ENCODE measurements around the gene PLP2.
"Not testable (repeated sequence)": the region's sequence is repeated elsewhere in the genome, so short reads cannot be mapped to it uniquely, and the experiment has no call there.

PLP2 gene

DNA sequence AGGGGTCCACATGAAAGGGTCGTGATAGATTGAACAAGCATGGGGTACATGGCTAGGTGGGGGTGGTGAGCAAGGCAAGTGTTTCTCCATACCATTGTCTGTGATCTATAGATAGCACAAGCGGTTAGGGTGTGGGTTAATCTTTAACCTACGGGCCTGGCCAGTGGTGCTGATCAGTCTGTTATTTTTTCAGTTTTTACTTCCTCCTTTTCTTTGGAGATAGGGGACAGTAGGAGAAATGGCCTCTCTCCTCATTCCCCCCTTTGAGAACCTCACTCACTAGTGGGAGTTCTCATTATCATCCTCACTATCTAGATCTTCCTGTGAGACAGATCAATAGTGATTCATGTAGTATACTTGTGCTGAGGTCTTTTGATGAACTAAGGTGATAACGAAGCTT, 32.0 kb upstream of the PLP2 start:
- POLR2A ChIA-PET = no interaction called here
- CTCF ChIA-PET = no interaction called here
- DNase-seq (ENCODE audit: extremely low spot score) = no peak
- TF ChIP-seq FOXM1 (IDR thresholded peaks at IDR 0.05; ENCODE audit: borderline replicate concordance) = no peak
- TF ChIP-seq FOXA1 (IDR thresholded peaks at IDR 0.05) = no peak
- no peak for TF ChIP-seq FOXK2 (IDR thresholded peaks at IDR 0.05)
- TF ChIP-seq ARNT (IDR thresholded peaks at IDR 0.05) = no peak
- no peak for TF ChIP-seq ELF4 (IDR thresholded peaks at IDR 0.05)
- no peak for TF ChIP-seq LEF1 (IDR thresholded peaks at IDR 0.05; ENCODE audit: borderline replicate concordance)

DNA sequence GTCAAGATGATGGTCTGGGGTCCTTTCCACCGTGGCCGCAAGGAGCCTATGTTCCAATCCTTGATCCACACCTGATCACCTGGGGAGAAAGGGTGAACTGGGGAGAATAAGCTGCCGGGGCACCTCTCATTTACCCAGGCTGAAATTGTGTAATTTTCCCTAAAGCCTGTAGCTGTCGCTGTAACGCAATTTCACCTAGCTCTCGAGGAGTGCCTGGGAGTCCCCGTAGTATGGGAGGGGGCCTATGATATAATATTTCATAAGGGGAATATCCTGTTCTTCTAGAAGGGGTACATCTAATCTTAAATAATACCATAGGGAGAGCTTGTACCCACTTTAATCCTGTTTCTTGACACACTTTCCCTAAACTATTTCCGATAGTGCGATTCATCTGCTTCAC, 29.4 kb upstream of the PLP2 start:
- POLR2A ChIA-PET = interaction anchor here (3.2 kb wide), 1 partner anchor 13 kb away, joined by 12 read pairs; no protein-coding TSS in a partner anchor
- CTCF ChIA-PET = interaction anchor here (0.8 to 2.0 kb wide), 2 partner anchors 12 to 15 kb away, joined by 3 to 6 read pairs; no protein-coding TSS in a partner anchor
- not testable (repeated sequence) for DNase-seq (ENCODE audit: extremely low spot score)

DNA sequence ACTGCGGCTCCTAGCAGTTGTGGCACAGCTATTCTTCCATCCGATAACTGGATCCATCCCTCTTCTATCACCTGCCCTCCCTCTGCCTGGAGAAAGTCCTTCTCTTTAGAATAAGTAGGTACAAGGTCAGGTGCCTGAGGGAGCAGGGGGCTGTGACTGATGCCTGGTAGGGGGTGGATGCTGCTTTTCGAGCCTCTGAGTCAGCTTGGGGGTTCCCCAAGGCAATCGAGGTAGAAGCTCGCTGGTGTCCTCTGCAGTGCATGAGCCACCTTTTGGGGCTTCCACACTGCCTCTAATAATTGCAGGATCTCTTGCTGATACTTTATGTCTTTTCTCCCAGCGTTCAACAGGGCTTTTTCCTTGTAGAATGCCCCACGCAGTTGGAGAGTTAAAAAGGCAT, 28.5 kb upstream of the PLP2 start:
- POLR2A ChIA-PET = interaction anchor here (3.2 kb wide), 1 partner anchor 12 kb away, joined by 12 read pairs; no protein-coding TSS in a partner anchor
- CTCF ChIA-PET = interaction anchor here (2.0 kb wide), 1 partner anchor 11 kb away, joined by 6 read pairs; no protein-coding TSS in a partner anchor
- not testable (repeated sequence) for DNase-seq (ENCODE audit: extremely low spot score)

DNA sequence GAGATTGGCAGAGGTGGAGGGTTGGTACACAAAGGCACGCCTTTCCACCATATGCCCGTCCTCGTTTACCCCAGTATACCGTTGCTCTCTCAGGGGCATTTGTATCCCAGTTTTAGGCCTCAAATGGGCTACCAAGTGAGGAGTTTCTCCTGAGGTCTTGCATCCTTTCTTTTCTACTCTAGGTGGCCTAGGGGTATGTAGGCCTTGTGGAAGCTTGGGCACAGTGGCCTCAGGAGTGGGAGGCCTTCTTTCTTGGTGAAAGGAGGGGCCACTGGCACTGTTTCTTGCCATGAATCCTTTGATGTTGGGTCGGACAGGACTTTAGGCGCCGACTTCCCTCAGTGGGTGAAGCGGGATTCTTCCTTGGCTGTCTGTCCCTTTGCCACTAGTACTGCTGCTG, 24.4 kb upstream of the PLP2 start:
- POLR2A ChIA-PET = no interaction called here
- no peak for TF ChIP-seq FOXK2 (IDR thresholded peaks at IDR 0.05)
- TF ChIP-seq FOXA1 (IDR thresholded peaks at IDR 0.05) = no peak
- no peak for TF ChIP-seq ZNF384 (IDR thresholded peaks at IDR 0.05)
- no peak for TF ChIP-seq FOXM1 (IDR thresholded peaks at IDR 0.05; ENCODE audit: borderline replicate concordance)
- no peak for TF ChIP-seq ARNT (IDR thresholded peaks at IDR 0.05)
- no peak for TF ChIP-seq NFRKB (IDR thresholded peaks at IDR 0.05)
- TF ChIP-seq TARDBP (IDR thresholded peaks at IDR 0.05) = no peak
- no peak for TF ChIP-seq LEF1 (IDR thresholded peaks at IDR 0.05; ENCODE audit: borderline replicate concordance)
- TF ChIP-seq, protein P1, sequence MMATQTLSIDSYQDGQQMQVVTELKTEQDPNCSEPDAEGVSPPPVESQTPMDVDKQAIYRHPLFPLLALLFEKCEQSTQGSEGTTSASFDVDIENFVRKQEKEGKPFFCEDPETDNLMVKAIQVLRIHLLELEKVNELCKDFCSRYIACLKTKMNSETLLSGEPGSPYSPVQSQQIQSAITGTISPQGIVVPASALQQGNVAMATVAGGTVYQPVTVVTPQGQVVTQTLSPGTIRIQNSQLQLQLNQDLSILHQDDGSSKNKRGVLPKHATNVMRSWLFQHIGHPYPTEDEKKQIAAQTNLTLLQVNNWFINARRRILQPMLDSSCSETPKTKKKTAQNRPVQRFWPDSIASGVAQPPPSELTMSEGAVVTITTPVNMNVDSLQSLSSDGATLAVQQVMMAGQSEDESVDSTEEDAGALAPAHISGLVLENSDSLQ (IDR thresholded peaks at IDR 0.05) = no peak
- no peak for TF ChIP-seq CTBP1 (IDR thresholded peaks at IDR 0.05; ENCODE audit: borderline replicate concordance)
- no peak for TF ChIP-seq HDGF (IDR thresholded peaks at IDR 0.05; ENCODE audit: borderline replicate concordance)
- TF ChIP-seq L3MBTL2 (conservative IDR thresholded peaks at IDR 0.05) = no peak
- no peak for TF ChIP-seq SUZ12 (IDR thresholded peaks at IDR 0.05)
- no peak for TF ChIP-seq ELF4 (IDR thresholded peaks at IDR 0.05)
- TF ChIP-seq SP1 (IDR thresholded peaks at IDR 0.05) = no peak
- no peak for DNase-seq (ENCODE audit: extremely low spot score)
- CTCF ChIA-PET = no interaction called here

DNA sequence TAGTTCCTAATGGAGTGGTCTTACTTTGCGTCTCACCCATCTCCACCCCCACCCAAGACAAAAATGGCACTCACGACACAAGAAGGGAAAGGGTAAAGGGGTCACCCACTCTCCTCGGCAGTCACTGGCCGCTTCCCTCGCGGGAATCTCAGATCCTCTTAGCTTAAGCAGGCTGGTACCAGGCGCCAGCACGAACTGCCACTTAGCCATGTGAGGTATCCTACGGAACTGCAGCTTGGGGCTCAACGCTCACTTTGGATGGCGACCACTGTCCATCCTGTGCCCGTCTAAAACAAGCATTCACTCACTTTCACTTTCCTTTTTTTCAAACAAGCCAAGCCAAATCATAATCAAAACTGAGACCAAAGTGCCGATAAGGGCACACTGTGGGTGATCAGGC, 23.8 kb upstream of the PLP2 start:
- TF ChIP-seq ELF4 (IDR thresholded peaks at IDR 0.05) (no peak), L3MBTL2 (conservative IDR thresholded peaks at IDR 0.05) (no peak), FOXM1 (IDR thresholded peaks at IDR 0.05; ENCODE audit: borderline replicate concordance) (no peak), LEF1 (IDR thresholded peaks at IDR 0.05; ENCODE audit: borderline replicate concordance) (no peak), SUZ12 (IDR thresholded peaks at IDR 0.05) (no peak), HDGF (IDR thresholded peaks at IDR 0.05; ENCODE audit: borderline replicate concordance) (no peak), NFRKB (IDR thresholded peaks at IDR 0.05) (no peak), TARDBP (IDR thresholded peaks at IDR 0.05) (no peak), CTBP1 (IDR thresholded peaks at IDR 0.05; ENCODE audit: borderline replicate concordance) (no peak), SP1 (IDR thresholded peaks at IDR 0.05) (no peak), BHLHE40 (IDR thresholded peaks at IDR 0.05; ENCODE audit: borderline replicate concordance) (no peak), ZNF384 (IDR thresholded peaks at IDR 0.05) (no peak), FOXK2 (IDR thresholded peaks at IDR 0.05) (no peak), FOXA1 (IDR thresholded peaks at IDR 0.05) (no peak), ARNT (IDR thresholded peaks at IDR 0.05) (no peak)
- TF ChIP-seq, protein P1 (IDR thresholded peaks at IDR 0.05) = no peak
- POLR2A ChIA-PET = no interaction called here
- DNase-seq (ENCODE audit: extremely low spot score) = no peak
- CTCF ChIA-PET = no interaction called here

DNA sequence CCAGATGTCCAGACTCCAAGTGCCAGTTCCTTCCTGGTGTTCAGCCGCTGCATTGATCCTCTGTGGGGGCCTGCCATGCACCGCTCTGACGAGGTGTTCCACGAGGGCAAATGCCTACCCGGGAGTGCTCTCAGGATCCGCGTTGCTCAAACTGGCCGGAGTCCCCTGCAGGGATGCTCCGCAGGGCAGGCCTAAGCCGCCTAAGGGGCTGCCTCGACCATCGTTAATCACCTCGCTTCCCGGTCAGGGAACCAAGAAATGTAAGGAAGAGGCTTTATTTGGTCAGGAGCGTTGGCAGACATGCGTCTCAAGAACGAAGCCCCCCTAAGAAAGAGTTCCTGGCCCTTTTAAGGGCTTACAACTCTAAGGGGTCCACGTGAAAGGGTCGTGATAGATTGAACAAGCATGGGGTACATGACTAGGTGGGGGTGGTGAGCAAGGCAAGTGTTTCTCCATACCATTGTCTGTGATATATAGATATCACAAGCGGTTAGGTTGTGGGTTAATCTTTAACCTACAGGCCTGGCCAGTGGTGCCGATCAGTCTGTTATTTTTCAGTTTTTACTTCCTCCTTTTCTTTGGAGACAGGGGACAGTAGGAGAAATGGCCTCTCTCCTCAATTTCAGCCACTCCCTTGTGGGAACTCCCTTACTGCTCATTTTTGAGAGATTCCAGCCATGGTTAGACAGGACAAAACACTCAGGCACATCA, 23.2 kb upstream of the PLP2 start:
- POLR2A ChIA-PET; DNase-seq (ENCODE audit: extremely low spot score); CTCF ChIA-PET: not testable (repeated sequence)

DNA sequence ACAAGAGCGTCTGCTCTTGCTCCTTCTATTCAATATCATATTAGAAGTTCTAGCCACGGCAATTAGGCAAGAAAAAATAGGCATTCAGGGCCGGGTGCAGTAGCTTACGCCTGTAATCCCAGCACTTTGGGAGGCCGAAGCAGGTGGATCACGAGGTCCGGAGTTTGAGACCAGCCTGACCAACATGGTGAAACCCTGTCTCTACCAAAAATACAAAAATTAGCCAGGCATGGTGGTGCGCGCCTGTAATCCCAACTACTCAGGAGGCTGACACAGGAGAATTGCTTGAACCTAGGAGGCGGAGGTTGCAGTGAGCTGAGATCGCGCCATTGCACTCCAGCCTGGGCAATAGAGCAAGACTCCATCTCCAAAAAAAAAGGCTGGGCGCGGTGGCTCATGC, 22.4 kb upstream of the PLP2 start:
- POLR2A ChIA-PET = interaction anchor here (0.8 kb wide), 1 partner anchor 16 kb away, joined by 3 read pairs; no protein-coding TSS in a partner anchor
- DNase-seq (ENCODE audit: extremely low spot score); CTCF ChIA-PET: not testable (repeated sequence)

DNA sequence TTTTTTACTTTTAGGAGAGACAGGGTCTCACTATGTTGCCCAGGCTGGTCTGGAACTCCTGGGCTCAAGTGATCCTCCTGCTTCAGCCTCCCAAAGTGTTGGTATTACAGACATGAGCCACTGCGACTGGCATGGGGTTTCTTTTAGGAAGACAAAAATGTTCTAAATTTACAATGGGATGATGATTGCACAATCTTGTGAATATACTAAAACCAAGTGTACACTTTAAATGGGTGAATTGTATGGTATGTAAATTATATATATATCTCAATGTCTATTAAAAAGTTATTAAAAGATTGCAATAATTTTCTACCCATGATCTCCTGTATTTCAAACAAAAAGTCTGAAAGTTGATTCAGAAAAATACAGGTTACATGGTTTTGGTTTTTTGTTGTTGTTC, 18.2 kb upstream of the PLP2 start:
- CTCF ChIA-PET = interaction anchor here (1.9 kb wide), 1 partner anchor 11 kb away, joined by 6 read pairs; no protein-coding TSS in a partner anchor
- no peak for DNase-seq (ENCODE audit: extremely low spot score)
- POLR2A ChIA-PET = no interaction called here
- TF ChIP-seq, protein P1 (IDR thresholded peaks at IDR 0.05) = no peak
- no peak for TF ChIP-seq CTBP1 (IDR thresholded peaks at IDR 0.05; ENCODE audit: borderline replicate concordance)
- TF ChIP-seq L3MBTL2 (conservative IDR thresholded peaks at IDR 0.05) = no peak
- TF ChIP-seq SP1 (IDR thresholded peaks at IDR 0.05) = no peak
- no peak for TF ChIP-seq ZNF384 (IDR thresholded peaks at IDR 0.05)
- TF ChIP-seq LEF1 (IDR thresholded peaks at IDR 0.05; ENCODE audit: borderline replicate concordance) = no peak
- no peak for TF ChIP-seq NFRKB (IDR thresholded peaks at IDR 0.05)
